GM18951 (cell line): ENCODE results near the gene SLC8B1.

ENCODE experiments used
- POLR2A ChIP-seq: IDR thresholded peaks from 4 replicates; pipeline ENCODE4 v1.6.1; 2011; ENCODE audit warnings: mild to moderate bottlenecking; ENCODE audit not compliant: insufficient read length, insufficient read depth; ENCODE audit errors: extremely low read depth
- in situ Hi-C: fragments of 300-500 bp; cut with MboI; formaldehyde crosslinking; loops from one replicate; pipeline ENCODE4 v1.12.0; 2022; ENCODE audit warnings: low sequenced_read_pairs, mixed read lengths, inconsistent platforms; ENCODE audit not compliant: unreplicated experiment

The SLC8B1 gene

DNA sequence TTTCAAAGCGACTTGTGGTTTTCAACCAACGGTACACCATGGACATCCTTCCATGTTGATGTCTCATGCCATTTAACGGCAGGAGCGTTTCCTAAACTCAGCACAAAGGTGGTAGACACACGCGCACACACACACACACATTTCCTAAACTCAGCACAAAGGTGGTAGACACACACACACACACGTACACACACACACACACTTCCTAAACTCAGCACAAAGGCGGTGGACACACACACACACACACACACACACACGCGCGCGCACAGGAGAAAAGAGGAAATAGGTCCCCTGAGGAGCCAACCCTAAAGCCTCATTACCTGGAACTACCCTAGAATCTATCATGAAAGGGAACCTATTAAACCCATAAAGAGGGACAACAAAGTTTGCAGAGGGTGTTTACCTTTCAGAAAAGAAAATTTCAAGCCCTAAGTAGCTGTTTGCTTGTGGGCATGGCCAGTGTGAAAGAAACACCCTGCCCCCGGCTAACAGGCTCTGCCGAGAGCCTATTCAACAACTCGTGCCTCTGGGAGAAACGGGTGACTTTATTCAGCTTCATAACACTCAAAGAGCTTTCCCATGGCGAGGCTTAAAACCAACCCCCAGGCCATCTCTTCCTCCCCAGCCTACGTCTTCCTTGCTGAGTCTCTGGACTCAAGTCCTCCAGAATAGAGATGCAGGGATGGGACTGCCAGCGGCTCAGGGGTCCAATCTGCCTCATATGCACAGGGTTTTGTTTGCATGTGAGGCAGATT, 31.8 kb downstream of the SLC8B1 start:
- in situ Hi-C loops, result no loop called here
- TF ChIP-seq POLR2A, result no peak

DNA sequence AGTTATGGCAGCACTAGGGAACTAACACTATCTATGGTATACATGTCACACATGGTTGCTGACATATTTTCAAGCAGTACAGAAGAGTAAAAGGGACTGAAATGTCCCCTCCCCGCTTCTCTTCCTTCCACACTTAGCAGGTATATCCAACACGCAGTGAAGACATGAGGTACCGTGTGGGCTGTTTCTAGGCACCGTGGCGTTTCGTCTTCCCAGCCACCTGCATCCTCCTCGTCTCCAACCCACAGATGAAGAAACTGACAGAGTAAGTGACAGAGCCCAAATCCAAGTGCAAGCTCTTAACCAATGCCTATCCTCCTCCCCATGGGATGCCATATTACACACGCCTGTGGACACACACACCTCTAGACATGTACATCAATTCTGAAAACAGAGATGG, 32.4 kb downstream of the SLC8B1 start:
- in situ Hi-C loops, result no loop called here
- no peak for TF ChIP-seq POLR2A

- TF ChIP-seq POLR2A, result no peak
- in situ Hi-C loops, result no loop called here
Observed at GRCh38 chr12:113301811-113302210, 33.1 kb downstream of the SLC8B1 start.

- in situ Hi-C loops, result no loop called here
- TF ChIP-seq POLR2A, result no peak
Observed at GRCh38 chr12:113299619-113300237, 35.2 kb downstream of the SLC8B1 start.

- no peak for TF ChIP-seq POLR2A
- in situ Hi-C loops, result no loop called here
Observed at GRCh38 chr12:113298861-113299545, 35.9 kb downstream of the SLC8B1 start.

- TF ChIP-seq POLR2A, result no peak
- in situ Hi-C loops, result no loop called here
Observed at GRCh38 chr12:113298472-113298817, 36.5 kb downstream of the SLC8B1 start.

GRCh38 chr12:113297621-113298471, 37.1 kb downstream of the SLC8B1 start:
- in situ Hi-C loops, result no loop called here
- TF ChIP-seq POLR2A, result peak; percentile 11

- no peak for TF ChIP-seq POLR2A
- in situ Hi-C loops, result no loop called here
Observed at GRCh38 chr12:113297214-113297587, 37.7 kb downstream of the SLC8B1 start.

DNA sequence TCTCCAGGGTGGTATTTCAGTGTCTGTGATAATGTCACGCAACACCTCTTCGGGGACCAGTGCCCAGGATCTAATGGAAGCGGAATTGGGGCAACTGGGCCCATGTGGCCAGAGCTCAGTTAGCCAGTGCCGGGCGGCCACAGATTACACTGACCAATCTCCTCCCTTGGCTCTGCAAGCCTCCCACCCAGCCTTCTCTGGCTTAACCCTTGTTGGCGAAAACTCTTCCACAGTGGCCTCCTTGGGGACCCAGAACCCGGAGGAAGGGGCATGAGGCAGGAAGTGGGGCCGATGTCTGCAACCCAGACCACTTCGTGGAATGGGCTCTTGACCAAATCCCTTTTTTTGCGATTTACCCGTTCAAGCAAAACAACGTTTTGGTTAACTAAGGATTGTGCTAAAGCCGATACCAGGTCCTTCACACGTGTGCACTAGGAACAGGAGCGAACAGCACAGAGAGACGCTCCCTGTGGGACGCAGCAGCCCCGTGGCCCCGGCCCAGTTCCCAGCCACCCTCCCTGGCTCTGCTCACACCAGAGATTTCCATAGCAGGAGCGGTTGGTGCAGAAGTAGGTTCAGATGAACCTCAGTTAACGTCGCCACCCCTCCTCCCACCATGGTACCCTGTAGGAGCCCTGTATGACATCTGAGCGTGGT, 38.2 kb downstream of the SLC8B1 start:
- in situ Hi-C loops, result no loop called here
- TF ChIP-seq POLR2A, result no peak

- TF ChIP-seq POLR2A, result no peak
- in situ Hi-C loops, result no loop called here
Observed at GRCh38 chr12:113295886-113296556, 38.9 kb downstream of the SLC8B1 start.

DNA sequence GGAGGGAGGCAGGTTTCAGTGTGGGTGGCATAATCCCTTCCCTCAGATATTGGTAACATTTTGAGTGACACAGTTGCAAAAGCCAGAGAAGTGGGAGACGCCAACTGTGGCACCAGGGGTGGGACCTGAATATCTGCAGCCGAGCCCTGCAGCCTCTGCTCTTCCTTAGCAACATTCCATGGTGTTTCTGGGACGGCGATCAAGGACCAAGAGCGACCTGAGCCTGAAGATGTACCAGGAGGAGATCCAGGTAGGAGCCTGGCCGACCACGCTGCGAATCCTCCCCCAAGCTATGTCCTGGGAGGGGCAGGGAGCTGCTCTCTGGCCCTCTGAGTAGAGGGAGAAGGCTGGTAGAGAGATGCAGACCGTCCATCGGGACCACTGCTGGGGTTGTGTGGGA, 41.8 kb downstream of the SLC8B1 start:
- in situ Hi-C loops, result no loop called here
- no peak for TF ChIP-seq POLR2A

DNA sequence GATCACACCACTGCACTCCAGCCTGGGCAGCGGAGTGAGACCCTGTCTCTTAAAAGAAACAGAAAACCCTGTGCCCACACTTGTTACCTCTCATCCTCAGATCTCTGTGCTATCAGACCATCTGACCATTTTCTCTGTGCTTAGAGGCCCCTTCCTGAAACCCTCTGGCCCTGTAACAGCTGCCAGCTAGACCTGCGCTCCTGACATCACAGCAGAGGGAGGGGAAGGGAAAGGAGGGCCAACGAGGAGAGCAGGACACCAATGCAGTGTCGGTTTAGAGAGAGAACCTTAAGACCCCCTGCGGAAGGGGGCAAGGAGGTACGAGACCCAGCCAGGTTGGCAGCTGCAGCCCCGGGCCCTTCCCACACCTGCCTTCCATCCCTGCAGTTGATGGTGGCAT, 42.4 kb downstream of the SLC8B1 start:
- in situ Hi-C loops, result no loop called here
- no peak for TF ChIP-seq POLR2A
